GM19468 (cell line): ENCODE measurements around the gene MYOG.

Experiments used
- ATAC-seq: cut with Tn5 transposase; IDR thresholded peaks from one replicate; pipeline ENCODE4 v1.9.1; 2021; ENCODE audit warnings: mild to moderate bottlenecking, moderate library complexity, moderate number of reproducible peaks; ENCODE audit not compliant: unreplicated experiment; ENCODE audit errors: extremely low read depth

MYOG gene

GRCh38 chr1:203093754-203094410 lies 8.1 kb upstream of the MYOG start:
- ATAC-seq = no peak

- ATAC-seq = no peak
Measured at GRCh38 chr1:203091761-203092330, 6.0 kb upstream of the MYOG start.

- no peak for ATAC-seq
Measured at GRCh38 chr1:203091199-203091477, 5.3 kb upstream of the MYOG start.

GRCh38 chr1:203090421-203091198 lies 4.8 kb upstream of the MYOG start:
- no peak for ATAC-seq

DNA sequence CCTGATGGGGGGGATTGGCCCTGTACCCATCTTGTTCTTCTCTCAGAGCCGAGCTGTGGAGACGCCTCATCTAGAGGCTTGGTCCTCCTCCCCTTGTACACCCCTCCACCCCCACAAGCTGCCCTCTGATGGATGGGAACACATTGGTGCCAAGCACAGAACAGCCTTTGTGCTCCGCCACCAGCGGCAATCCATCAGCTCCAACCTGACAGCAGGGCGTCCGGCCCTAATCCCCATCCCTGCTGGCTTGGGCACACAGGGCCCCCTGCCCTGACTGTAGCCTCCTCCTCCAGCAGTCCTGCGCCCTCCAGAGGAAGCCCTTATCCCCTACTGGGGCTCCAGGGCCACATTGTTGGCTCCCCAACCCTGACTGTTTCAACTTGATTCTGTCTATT lies 3.8 kb upstream of the MYOG start:
- ATAC-seq = no peak

DNA sequence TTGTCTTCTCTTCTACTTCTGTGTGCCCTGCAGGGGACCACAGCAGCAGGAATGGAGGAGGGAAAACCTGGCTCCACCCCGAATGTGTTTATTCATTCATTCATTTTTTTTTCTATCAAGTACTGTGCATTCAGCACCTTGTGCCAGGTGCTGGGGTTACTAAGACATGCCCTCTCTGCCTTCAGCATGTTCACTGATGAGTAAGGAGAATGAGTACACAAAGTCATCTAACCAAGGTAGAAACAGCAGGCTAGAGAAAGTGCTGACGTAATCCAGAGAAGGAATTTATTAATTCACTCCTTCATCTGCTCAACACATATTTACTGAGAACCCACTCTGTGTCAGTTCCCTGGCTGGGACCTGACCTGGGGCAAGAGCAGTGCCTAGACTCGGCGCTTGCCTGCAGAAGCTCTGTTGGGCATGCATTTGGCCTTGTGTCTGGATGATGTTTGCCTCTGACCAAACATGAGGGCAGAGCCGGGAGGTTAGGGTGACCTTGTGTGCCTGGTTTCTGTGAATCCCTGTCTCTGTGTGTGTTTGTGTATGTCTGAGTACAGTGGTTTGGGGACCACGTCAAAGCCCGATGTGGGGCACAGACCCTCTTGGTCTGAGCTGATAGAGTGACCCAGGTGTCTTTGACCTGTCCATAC lies 3.3 kb upstream of the MYOG start:
- no peak for ATAC-seq

GRCh38 chr1:203088441-203088840 lies 2.6 kb upstream of the MYOG start:
- no peak for ATAC-seq

DNA sequence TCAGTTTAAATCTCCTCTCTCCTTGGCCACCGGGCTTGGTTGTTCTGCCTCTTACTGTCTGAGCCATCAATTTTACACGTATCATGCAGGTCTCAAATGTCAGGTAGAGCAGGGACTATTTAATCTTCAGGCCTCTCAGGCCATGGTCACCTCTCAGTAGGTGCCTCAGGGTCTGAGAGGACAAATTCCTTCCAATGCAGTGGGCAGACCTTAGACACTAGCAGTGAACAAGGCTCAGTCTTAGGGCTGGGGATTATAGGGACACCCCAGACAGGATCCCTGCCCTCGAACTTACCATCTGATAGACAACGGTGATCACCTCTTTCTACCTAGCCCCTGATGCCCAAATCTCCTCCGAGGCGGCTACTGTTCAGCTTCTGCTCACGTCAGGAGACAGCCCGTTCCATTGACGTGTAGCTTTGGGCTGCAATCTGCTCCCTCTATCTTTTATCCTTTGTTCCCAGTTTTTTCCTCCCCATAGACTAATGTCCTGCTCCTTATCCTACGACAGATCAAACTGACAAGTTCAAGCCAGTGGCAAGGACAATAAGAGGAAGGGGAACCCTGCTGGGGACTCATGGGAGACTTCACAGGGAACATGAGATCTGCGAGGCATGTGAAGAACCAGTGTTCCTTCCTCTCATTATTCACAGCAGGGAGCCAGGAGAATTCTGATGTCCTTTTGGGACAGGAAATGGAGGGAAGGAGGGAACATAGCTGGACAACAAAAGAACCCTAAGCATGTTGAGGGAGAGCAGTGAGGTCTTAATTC lies 1.4 kb upstream of the MYOG start:
- ATAC-seq = no peak

DNA sequence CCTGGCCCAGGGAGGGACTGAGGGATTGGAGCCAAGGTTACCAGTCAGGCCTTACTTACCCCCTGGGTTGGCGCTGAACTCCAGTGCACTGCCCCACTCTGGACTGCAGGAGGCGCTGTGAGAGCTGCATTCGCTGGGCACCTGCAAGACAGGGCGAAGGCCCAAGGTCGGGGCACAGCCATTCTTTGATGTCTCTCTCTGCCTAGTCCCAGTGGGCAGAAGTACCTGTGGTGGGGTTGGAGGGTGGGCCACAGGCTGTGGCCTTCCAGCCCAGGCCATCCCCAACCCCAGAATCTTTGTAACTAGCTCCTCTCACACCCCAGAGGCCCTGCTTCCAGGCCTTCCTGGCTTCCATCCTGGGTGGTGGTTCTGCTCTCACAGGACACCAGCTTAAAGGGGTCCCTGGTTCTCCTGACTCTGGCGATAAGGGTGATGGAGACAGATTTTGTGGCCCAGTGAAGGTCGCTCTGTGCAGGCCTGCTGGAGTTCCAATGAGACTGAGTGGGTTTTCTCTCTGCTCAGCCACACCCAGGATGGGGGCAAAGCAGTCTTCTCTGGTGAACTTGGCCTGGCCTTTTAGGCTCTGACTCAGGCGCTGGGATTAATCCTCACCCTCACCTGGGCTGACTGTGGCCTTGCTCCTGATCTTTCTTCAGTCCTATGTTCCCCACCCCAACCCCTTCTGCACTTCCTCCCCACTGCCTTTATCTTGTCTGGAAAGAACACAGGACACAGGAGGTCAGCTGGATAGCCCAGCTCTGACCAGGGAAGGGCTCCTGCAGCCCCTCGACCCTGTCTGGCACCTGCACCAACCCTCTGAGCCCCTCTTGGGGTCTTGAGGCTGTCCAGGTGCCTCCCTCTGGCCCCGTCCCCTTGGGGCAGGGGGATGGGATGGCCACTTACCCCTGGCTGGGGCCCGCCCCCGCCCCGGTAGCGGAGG lies 954 bp downstream of the MYOG start:
- ATAC-seq = no peak

GRCh38 chr1:203083463-203083921 lies 2.3 kb downstream of the MYOG start:
- ATAC-seq = no peak

DNA sequence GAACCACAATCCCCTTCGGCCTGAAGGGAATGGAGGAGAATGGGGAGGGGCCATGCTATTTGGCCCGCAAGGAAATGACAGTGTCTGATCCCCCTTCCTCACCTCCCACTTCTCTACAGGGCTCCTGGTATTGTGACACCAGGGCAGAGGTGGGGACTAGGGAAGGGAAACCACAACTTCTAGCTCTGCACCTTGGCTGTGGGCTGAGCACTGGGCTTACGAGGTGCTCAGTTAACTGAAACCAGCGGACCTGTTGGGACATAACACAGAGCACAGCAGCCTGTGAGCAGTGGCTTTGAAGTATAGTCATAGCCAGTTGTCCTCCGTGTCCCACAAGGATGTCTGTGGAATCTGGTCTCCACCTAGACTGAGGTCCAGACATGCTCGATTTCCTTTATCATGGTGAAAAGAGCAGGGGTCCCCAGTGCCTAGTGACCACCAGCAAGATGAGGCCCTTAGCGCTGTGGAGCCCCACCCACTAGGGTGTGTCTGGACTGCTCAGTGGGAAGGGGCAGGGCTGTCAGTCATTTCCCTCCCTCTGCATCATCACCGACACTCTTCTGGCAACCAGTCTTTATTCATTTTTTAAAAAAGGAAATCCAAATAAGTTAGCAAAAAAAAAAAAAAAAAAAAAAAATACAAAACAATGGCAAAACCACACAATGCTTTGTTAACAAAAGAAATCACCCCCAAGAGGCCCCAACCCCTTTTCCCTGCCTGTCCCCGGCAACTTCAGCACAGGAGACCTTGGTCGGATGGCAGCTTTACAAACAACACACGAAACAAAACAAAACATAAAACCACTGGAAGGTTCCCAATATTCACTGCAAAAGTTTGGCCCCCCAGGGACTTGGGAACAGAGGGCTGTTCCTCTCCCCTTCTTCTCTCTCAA lies 3.0 kb downstream of the MYOG start:
- no peak for ATAC-seq

- no peak for ATAC-seq
Measured at GRCh38 chr1:203082231-203082505, 3.6 kb downstream of the MYOG start.

DNA sequence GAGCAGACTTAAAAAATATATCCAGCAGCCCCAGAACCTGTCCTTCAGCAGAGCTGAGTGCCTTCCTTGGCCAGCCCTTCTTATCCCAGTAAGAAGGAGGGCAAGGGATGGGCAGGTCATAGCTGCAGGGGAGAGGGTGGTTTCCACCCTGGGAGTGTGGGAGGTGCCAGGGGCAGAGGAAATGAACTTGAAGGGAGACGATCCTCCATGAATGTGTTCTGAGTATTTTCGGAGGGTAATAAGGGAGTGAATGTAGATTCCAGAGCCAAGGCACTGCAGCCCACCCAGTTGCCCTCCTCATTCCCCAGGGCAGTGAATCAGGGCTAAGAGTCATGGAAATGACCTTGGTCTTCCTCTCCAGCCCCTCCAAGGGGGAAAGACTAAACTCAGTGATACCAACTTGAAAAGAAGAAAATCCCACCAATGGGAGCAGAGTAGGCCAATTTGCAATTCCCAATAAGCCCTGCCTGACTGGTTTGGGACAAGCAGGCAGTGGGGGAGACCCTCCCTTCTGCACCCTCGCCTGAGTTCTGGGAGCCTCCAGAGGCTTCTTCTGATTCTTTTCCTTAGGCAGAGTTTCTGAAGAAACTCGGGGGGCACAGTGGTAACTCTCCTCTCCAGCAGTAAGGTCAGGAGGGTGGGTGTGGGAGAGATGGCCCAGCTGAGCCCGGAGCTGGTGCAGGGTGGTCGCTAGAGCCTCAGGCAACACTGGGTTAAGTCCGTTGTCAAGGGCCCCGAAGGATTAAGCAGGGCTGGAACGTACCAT lies 4.2 kb downstream of the MYOG start:
- ATAC-seq = no peak

- no peak for ATAC-seq
Measured at GRCh38 chr1:203080456-203080855, 5.4 kb downstream of the MYOG start.

GRCh38 chr1:203078478-203078877 lies 7.3 kb downstream of the MYOG start:
- no peak for ATAC-seq

- no peak for ATAC-seq
Measured at GRCh38 chr1:203077956-203078355, 7.9 kb downstream of the MYOG start.

- ATAC-seq = no peak
Measured at GRCh38 chr1:203077367-203077766, 8.4 kb downstream of the MYOG start.

DNA sequence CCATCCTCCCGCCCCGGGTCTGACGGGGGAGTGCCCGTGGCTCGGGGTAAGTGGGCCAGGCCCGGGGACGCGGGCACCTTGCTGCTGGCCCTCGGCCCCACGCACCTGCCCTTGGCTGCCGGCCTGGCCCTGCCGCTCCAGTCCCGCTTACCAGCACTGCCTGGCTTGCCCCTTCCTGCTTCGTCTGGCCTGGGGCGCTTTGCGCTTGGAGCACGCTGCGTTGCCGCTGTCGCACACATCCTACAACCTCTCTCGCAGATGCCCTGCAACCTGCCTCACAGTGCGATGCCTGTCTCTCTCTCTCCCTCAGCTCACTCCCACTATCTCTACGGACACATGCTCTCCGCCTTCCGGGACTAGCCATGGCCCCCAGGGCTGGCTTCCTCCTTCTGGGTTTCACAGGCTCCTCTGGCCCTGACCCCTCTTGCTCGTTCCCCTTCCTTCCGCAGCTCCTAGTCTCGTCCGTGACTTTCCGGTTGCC lies 9.7 kb downstream of the MYOG start:
- no peak for ATAC-seq
